Ovary (tissue), 3 donors: ENCODE results near the gene PBLD.

Experiments
- POLR2A ChIP-seq: fragments of 450-650 bp; IDR thresholded peaks from one replicate; pipeline ENCODE4 v1.6.1; 2017; ENCODE audit warnings: antibody characterized with exemption, mild to moderate bottlenecking, moderate library complexity
- TF ChIP-seq, protein P1 (sequence below), 3 donors: fragments of 450-650 bp in 2 of 3; fragments of 200-600 bp in 1 of 3; IDR thresholded peaks; one replicate each; pipeline versions ENCODE4 v1.5.1 to v1.8.0; 2016 to 2022; ENCODE audit warnings: antibody characterized with exemption in 3 of 3, mild to moderate bottlenecking in 1 of 3
- donor health status: DM: no; HTN: no; CAD: no.

- TF ChIP-seq POLR2A = no peak
- TF ChIP-seq, protein P1, sequence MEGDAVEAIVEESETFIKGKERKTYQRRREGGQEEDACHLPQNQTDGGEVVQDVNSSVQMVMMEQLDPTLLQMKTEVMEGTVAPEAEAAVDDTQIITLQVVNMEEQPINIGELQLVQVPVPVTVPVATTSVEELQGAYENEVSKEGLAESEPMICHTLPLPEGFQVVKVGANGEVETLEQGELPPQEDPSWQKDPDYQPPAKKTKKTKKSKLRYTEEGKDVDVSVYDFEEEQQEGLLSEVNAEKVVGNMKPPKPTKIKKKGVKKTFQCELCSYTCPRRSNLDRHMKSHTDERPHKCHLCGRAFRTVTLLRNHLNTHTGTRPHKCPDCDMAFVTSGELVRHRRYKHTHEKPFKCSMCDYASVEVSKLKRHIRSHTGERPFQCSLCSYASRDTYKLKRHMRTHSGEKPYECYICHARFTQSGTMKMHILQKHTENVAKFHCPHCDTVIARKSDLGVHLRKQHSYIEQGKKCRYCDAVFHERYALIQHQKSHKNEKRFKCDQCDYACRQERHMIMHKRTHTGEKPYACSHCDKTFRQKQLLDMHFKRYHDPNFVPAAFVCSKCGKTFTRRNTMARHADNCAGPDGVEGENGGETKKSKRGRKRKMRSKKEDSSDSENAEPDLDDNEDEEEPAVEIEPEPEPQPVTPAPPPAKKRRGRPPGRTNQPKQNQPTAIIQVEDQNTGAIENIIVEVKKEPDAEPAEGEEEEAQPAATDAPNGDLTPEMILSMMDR (IDR thresholded peaks at IDR 0.05) = no peak
Measured at GRCh38 chr10:68340358-68341080, 7.8 kb upstream of the PBLD start.
